ENCODE measurements around the gene FGF19. TPM values are rescaled to one million over a fixed set of nuclear protein-coding genes. Genes with fewer than 3 reads are reported as not detected.

Gene FGF19
- total RNA-seq, 1 experiment from 2014 or later = 17.6 TPM

DNA sequence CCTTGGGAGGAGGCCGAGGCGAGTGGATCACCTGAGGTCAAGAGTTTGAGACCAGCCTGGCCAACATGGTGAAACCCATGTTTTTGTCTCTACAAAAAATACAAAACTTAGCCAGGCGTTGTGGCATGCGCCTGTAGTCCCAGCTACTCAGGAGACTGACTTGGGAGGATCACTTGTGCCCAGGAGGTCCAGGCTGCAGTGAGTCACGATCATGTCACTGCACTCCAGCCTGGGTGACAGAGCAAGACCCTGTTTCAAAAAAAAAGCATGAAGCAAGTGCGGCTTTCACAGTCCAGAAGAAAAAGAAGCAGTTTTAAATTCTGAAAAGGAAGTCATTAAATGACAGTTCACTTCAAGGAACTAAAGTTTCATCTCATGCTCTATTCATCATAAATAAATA lies 21.6 kb downstream of the FGF19 start (continued):
- no peak for TF ChIP-seq ZNF138 (CRISPR knock-in tag; conservative IDR thresholded peaks at IDR 0.05)

DNA sequence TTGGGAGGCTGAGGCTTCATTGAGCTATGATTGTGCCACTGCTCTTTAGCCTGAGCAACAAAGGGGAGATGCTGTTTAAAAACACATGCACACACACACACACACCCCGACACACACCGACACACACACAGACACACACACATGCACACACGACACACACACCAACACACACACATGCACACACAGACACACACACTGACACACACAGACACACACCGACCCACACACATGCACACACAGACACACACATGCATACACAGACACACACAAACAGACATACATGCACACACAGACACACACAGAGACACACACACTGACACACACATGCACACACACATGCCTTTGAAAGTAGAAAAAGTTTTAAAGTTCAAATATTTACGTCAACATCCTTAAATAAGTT lies 23.1 kb downstream of the FGF19 start:
- H3K27ac Mint-ChIP-seq = no peak overlapping the region
- CTCF ChIA-PET = no interaction called here
- H3K9me3 Mint-ChIP-seq = no peaks in the 10 kb centered on the region
- H3K27me3 Mint-ChIP-seq (ENCODE audit: low read depth) = peaks cover 10% of the 10 kb centered on the region
- no peaks in the 10 kb centered on the region for H3K36me3 Mint-ChIP-seq
- H3K4me3 Mint-ChIP-seq = no peak overlapping the region
- DNase-seq (ENCODE audit: low spot score) (no peak), ATAC-seq (no peak)
- H3K4me1 Mint-ChIP-seq = no peaks in the 10 kb centered on the region
- POLR2A ChIA-PET = no interaction called here
- TF ChIP-seq, protein P1, sequence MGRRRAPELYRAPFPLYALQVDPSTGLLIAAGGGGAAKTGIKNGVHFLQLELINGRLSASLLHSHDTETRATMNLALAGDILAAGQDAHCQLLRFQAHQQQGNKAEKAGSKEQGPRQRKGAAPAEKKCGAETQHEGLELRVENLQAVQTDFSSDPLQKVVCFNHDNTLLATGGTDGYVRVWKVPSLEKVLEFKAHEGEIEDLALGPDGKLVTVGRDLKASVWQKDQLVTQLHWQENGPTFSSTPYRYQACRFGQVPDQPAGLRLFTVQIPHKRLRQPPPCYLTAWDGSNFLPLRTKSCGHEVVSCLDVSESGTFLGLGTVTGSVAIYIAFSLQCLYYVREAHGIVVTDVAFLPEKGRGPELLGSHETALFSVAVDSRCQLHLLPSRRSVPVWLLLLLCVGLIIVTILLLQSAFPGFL (CRISPR knock-in tag; IDR thresholded peaks at IDR 0.05; ENCODE audit: borderline replicate concordance) = no peak
- TF ChIP-seq, protein P2, sequence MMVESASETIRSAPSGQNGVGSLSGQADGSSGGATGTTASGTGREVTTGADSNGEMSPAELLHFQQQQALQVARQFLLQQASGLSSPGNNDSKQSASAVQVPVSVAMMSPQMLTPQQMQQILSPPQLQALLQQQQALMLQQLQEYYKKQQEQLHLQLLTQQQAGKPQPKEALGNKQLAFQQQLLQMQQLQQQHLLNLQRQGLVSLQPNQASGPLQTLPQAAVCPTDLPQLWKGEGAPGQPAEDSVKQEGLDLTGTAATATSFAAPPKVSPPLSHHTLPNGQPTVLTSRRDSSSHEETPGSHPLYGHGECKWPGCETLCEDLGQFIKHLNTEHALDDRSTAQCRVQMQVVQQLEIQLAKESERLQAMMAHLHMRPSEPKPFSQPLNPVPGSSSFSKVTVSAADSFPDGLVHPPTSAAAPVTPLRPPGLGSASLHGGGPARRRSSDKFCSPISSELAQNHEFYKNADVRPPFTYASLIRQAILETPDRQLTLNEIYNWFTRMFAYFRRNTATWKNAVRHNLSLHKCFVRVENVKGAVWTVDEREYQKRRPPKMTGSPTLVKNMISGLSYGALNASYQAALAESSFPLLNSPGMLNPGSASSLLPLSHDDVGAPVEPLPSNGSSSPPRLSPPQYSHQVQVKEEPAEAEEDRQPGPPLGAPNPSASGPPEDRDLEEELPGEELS (CRISPR knock-in tag; IDR thresholded peaks at IDR 0.05) = no peak
- TF ChIP-seq, protein P3, sequence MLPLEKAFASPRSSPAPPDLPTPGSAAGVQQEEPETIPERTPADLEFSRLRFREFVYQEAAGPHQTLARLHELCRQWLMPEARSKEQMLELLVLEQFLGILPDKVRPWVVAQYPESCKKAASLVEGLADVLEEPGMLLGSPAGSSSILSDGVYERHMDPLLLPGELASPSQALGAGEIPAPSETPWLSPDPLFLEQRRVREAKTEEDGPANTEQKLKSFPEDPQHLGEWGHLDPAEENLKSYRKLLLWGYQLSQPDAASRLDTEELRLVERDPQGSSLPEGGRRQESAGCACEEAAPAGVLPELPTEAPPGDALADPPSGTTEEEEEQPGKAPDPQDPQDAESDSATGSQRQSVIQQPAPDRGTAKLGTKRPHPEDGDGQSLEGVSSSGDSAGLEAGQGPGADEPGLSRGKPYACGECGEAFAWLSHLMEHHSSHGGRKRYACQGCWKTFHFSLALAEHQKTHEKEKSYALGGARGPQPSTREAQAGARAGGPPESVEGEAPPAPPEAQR (CRISPR knock-in tag; IDR thresholded peaks at IDR 0.05) = no peak
- TF ChIP-seq PRRX2 (CRISPR knock-in tag; IDR thresholded peaks at IDR 0.05) = no peak
- TF ChIP-seq ZNF138 (CRISPR knock-in tag; conservative IDR thresholded peaks at IDR 0.05) = no peak
- TF ChIP-seq NR1H2 (CRISPR knock-in tag; IDR thresholded peaks at IDR 0.05) = no peak
- no peak for TF ChIP-seq ETV6 (CRISPR knock-in tag; IDR thresholded peaks at IDR 0.05)
- no peak for TF ChIP-seq ZNF416 (CRISPR knock-in tag; IDR thresholded peaks at IDR 0.05)
- no peak for TF ChIP-seq RORB (CRISPR knock-in tag; IDR thresholded peaks at IDR 0.05)
- TF ChIP-seq, protein P4, sequence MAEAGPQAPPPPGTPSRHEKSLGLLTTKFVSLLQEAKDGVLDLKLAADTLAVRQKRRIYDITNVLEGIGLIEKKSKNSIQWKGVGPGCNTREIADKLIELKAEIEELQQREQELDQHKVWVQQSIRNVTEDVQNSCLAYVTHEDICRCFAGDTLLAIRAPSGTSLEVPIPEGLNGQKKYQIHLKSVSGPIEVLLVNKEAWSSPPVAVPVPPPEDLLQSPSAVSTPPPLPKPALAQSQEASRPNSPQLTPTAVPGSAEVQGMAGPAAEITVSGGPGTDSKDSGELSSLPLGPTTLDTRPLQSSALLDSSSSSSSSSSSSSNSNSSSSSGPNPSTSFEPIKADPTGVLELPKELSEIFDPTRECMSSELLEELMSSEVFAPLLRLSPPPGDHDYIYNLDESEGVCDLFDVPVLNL (CRISPR knock-in tag; IDR thresholded peaks at IDR 0.05; ENCODE audit: borderline replicate concordance, low read depth) = no peak
- no peak for TF ChIP-seq SOX15 (CRISPR knock-in tag; IDR thresholded peaks at IDR 0.05)
- TF ChIP-seq, protein P5, sequence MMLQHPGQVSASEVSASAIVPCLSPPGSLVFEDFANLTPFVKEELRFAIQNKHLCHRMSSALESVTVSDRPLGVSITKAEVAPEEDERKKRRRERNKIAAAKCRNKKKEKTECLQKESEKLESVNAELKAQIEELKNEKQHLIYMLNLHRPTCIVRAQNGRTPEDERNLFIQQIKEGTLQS (CRISPR knock-in tag; conservative IDR thresholded peaks at IDR 0.05) = no peak
- TF ChIP-seq GABPB1 (CRISPR knock-in tag; IDR thresholded peaks at IDR 0.05) = no peak
- TF ChIP-seq ZNF263 (CRISPR knock-in tag; IDR thresholded peaks at IDR 0.05; ENCODE audit: low read depth) = no peak
- TF ChIP-seq HMGA2 (CRISPR knock-in tag; IDR thresholded peaks at IDR 0.05) = no peak
- TF ChIP-seq, protein P6, sequence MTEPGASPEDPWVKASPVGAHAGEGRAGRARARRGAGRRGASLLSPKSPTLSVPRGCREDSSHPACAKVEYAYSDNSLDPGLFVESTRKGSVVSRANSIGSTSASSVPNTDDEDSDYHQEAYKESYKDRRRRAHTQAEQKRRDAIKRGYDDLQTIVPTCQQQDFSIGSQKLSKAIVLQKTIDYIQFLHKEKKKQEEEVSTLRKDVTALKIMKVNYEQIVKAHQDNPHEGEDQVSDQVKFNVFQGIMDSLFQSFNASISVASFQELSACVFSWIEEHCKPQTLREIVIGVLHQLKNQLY (CRISPR knock-in tag; IDR thresholded peaks at IDR 0.05) = no peak
- no peak for TF ChIP-seq EMX1 (CRISPR knock-in tag; IDR thresholded peaks at IDR 0.05)

DNA sequence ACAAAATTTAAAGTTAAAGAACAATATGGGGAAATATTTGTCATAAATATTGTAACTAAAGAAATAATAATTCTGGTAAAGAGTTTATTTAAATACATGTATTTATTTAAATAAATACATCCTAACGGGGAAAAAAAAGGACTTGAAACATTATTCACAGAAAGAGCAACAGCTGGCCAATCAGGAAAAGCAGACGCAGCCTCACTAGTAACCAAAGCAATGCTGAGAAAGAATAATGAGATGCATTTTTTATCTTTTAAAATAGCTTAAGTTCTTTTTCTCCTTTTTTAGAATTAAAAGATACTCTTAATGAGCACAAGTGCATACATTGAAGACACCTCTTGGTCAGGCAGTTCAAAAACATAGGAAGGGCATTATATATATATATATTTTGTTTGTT lies 26.1 kb downstream of the FGF19 start:
- POLR2A ChIA-PET = interaction anchor here (0.6 kb wide), 1 partner anchor 913 kb away, joined by 6 read pairs; no protein-coding TSS in a partner anchor
- ATAC-seq (no peak), DNase-seq (ENCODE audit: low spot score) (no peak)
- CTCF ChIA-PET = interaction anchor here (0.6 to 1.7 kb wide), 2 partner anchors 27 to 233 kb away, joined by 3 to 5 read pairs; no protein-coding TSS in a partner anchor
- no peak overlapping the region for H3K4me3 Mint-ChIP-seq
- peaks cover 4% of the 10 kb centered on the region for H3K36me3 Mint-ChIP-seq
- H3K27me3 Mint-ChIP-seq (ENCODE audit: low read depth) = no peaks in the 10 kb centered on the region
- H3K9me3 Mint-ChIP-seq = no peaks in the 10 kb centered on the region
- H3K27ac Mint-ChIP-seq = no peak overlapping the region
- H3K4me1 Mint-ChIP-seq = peaks cover 7% of the 10 kb centered on the region
- TF ChIP-seq GRHL2 (CRISPR knock-in tag; IDR thresholded peaks at IDR 0.05; ENCODE audit: insufficient replicate concordance, severe bottlenecking) (no peak), ESRRA (CRISPR knock-in tag; IDR thresholded peaks at IDR 0.05; ENCODE audit: borderline replicate concordance) (no peak), NFYB (CRISPR knock-in tag; conservative IDR thresholded peaks at IDR 0.05; ENCODE audit: low read depth) (no peak), TP53 (CRISPR knock-in tag; IDR thresholded peaks at IDR 0.05) (no peak)
- TF ChIP-seq, protein P7, sequence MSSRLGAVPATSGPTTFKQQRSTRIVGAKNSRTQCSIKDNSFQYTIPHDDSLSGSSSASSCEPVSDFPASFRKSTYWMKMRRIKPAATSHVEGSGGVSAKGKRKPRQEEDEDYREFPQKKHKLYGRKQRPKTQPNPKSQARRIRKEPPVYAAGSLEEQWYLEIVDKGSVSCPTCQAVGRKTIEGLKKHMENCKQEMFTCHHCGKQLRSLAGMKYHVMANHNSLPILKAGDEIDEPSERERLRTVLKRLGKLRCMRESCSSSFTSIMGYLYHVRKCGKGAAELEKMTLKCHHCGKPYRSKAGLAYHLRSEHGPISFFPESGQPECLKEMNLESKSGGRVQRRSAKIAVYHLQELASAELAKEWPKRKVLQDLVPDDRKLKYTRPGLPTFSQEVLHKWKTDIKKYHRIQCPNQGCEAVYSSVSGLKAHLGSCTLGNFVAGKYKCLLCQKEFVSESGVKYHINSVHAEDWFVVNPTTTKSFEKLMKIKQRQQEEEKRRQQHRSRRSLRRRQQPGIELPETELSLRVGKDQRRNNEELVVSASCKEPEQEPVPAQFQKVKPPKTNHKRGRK (CRISPR knock-in tag; IDR thresholded peaks at IDR 0.05; ENCODE audit: borderline replicate concordance) = no peak
- TF ChIP-seq, protein P3 (CRISPR knock-in tag; IDR thresholded peaks at IDR 0.05) = no peak

Data from WTC11 (cell line).